ENCODE results near the gene ZNF319. TPM values are rescaled to one million over a fixed set of nuclear protein-coding genes. Genes with fewer than 3 reads are reported as not detected.

ZNF319 gene
- total and polyA plus RNA-seq, 2 of the 13 experiments (the other 11 are each of a cell fraction or from before 2014, with no cell fraction given) = 2.4 to 3.6 TPM

DNA sequence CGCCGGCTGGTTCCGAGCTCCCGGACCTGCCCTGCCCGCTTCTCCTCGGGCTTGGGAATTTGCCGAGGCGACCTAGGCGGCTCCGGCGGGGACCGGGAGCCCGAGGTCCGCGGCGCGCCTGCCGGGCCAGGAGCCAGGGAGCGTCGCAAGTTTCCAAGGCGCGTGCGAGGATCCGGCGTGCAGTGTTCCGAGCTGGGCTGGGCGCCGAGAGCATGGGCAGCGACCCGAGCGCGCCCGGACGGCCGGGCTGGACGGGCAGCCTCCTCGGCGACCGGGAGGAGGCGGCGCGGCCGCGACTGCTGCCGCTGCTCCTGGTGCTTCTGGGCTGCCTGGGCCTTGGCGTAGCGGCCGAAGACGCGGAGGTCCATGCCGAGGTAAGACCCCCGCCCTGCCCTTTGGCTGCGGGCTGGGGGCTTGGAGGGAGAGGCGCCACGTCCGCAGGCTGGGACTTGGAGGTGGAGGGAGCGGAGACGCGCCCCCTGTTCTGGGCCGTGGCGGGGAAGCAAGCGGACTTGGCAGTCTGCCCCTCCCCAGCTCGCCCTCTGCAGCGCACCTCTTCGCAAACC is 25.8 kb upstream of the ZNF319 start (continued):
- TF ChIP-seq, protein P1, sequence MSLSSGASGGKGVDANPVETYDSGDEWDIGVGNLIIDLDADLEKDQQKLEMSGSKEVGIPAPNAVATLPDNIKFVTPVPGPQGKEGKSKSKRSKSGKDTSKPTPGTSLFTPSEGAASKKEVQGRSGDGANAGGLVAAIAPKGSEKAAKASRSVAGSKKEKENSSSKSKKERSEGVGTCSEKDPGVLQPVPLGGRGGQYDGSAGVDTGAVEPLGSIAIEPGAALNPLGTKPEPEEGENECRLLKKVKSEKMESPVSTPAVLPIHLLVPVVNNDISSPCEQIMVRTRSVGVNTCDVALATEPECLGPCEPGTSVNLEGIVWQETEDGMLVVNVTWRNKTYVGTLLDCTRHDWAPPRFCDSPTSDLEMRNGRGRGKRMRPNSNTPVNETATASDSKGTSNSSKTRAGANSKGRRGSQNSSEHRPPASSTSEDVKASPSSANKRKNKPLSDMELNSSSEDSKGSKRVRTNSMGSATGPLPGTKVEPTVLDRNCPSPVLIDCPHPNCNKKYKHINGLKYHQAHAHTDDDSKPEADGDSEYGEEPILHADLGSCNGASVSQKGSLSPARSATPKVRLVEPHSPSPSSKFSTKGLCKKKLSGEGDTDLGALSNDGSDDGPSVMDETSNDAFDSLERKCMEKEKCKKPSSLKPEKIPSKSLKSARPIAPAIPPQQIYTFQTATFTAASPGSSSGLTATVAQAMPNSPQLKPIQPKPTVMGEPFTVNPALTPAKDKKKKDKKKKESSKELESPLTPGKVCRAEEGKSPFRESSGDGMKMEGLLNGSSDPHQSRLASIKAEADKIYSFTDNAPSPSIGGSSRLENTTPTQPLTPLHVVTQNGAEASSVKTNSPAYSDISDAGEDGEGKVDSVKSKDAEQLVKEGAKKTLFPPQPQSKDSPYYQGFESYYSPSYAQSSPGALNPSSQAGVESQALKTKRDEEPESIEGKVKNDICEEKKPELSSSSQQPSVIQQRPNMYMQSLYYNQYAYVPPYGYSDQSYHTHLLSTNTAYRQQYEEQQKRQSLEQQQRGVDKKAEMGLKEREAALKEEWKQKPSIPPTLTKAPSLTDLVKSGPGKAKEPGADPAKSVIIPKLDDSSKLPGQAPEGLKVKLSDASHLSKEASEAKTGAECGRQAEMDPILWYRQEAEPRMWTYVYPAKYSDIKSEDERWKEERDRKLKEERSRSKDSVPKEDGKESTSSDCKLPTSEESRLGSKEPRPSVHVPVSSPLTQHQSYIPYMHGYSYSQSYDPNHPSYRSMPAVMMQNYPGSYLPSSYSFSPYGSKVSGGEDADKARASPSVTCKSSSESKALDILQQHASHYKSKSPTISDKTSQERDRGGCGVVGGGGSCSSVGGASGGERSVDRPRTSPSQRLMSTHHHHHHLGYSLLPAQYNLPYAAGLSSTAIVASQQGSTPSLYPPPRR (CRISPR knock-in tag; IDR thresholded peaks at IDR 0.05; ENCODE audit: borderline replicate concordance) = peak; percentile 22; the same call in 1 of the 2 replicates
- no peak for TF ChIP-seq NONO (IDR thresholded peaks at IDR 0.05)
- TF ChIP-seq NONO (CRISPR knock-in tag; conservative IDR thresholded peaks at IDR 0.05) = 0 out of 2 replicates have a peak, but pooled peaks have one; percentile 20
- TF ChIP-seq ZNF274 (CRISPR knock-in tag; IDR thresholded peaks at IDR 0.05) = 0 out of 2 replicates have a peak, but pooled peaks have one; percentile 18
- TF ChIP-seq, protein P2, sequence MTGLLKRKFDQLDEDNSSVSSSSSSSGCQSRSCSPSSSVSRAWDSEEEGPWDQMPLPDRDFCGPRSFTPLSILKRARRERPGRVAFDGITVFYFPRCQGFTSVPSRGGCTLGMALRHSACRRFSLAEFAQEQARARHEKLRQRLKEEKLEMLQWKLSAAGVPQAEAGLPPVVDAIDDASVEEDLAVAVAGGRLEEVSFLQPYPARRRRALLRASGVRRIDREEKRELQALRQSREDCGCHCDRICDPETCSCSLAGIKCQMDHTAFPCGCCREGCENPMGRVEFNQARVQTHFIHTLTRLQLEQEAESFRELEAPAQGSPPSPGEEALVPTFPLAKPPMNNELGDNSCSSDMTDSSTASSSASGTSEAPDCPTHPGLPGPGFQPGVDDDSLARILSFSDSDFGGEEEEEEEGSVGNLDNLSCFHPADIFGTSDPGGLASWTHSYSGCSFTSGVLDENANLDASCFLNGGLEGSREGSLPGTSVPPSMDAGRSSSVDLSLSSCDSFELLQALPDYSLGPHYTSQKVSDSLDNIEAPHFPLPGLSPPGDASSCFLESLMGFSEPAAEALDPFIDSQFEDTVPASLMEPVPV (CRISPR knock-in tag; IDR thresholded peaks at IDR 0.05) = 0 out of 2 replicates have a peak, but pooled peaks have one; percentile 17
- peak; percentile 22; the same call in 1 of the 2 replicates for TF ChIP-seq ZNF746 (CRISPR knock-in tag; IDR thresholded peaks at IDR 0.05)
- peak; percentile 35; the same call in 1 of the 2 replicates for TF ChIP-seq HOXA9 (CRISPR knock-in tag; IDR thresholded peaks at IDR 0.05; ENCODE audit: borderline replicate concordance)
- TF ChIP-seq SOX6 (IDR thresholded peaks at IDR 0.05) = no peak
- TF ChIP-seq SOX6 (CRISPR knock-in tag; IDR thresholded peaks at IDR 0.05) = no peak
- TF ChIP-seq ZNF160 (CRISPR knock-in tag; IDR thresholded peaks at IDR 0.05) = no peak
- TF ChIP-seq SAP130 (CRISPR knock-in tag; IDR thresholded peaks at IDR 0.05; ENCODE audit: low read depth) = peak; percentile 18; the same call in 1 of the 2 replicates
- TF ChIP-seq PAX8 (CRISPR knock-in tag; IDR thresholded peaks at IDR 0.05; ENCODE audit: borderline replicate concordance) = 0 out of 2 replicates have a peak, but pooled peaks have one; percentile 78
- TF ChIP-seq, protein P3, sequence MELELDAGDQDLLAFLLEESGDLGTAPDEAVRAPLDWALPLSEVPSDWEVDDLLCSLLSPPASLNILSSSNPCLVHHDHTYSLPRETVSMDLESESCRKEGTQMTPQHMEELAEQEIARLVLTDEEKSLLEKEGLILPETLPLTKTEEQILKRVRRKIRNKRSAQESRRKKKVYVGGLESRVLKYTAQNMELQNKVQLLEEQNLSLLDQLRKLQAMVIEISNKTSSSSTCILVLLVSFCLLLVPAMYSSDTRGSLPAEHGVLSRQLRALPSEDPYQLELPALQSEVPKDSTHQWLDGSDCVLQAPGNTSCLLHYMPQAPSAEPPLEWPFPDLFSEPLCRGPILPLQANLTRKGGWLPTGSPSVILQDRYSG (CRISPR knock-in tag; IDR thresholded peaks at IDR 0.05) = 0 out of 2 replicates have a peak, but pooled peaks have one; percentile 28
- TF ChIP-seq JDP2 (CRISPR knock-in tag; IDR thresholded peaks at IDR 0.05; ENCODE audit: borderline replicate concordance) = 0 out of 2 replicates have a peak, but pooled peaks have one; percentile 2
- TF ChIP-seq, protein P4, sequence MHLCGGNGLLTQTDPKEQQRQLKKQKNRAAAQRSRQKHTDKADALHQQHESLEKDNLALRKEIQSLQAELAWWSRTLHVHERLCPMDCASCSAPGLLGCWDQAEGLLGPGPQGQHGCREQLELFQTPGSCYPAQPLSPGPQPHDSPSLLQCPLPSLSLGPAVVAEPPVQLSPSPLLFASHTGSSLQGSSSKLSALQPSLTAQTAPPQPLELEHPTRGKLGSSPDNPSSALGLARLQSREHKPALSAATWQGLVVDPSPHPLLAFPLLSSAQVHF (CRISPR knock-in tag; IDR thresholded peaks at IDR 0.05) = 0 out of 2 replicates have a peak, but pooled peaks have one; percentile 46
- no peak; the same call in 1 of the 2 replicates for TF ChIP-seq HES4 (CRISPR knock-in tag; IDR thresholded peaks at IDR 0.05; ENCODE audit: borderline replicate concordance)
- no peak for TF ChIP-seq KDM5A (IDR thresholded peaks at IDR 0.05; ENCODE audit: borderline replicate concordance, low read length)
- TF ChIP-seq, protein P5, sequence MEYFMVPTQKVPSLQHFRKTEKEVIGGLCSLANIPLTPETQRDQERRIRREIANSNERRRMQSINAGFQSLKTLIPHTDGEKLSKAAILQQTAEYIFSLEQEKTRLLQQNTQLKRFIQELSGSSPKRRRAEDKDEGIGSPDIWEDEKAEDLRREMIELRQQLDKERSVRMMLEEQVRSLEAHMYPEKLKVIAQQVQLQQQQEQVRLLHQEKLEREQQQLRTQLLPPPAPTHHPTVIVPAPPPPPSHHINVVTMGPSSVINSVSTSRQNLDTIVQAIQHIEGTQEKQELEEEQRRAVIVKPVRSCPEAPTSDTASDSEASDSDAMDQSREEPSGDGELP (IDR thresholded peaks at IDR 0.05; ENCODE audit: borderline replicate concordance, low read depth) = no peak
- no peak for TF ChIP-seq SALL2 (CRISPR knock-in tag; IDR thresholded peaks at IDR 0.05)
- no peak; the same call in 1 of the 2 replicates for TF ChIP-seq ZFP82 (CRISPR knock-in tag; IDR thresholded peaks at IDR 0.05; ENCODE audit: borderline replicate concordance)
